Stimulated activated CD4-positive, alpha-beta T cell treated with anti-CD3 and anti-CD28 coated beads, TNF-alpha, amount 100 ng/mL, for 1 hour (primary cell): Measurements from ENCODE around the gene ADIPOR2.
"Not testable (repeated sequence)": the region's sequence is repeated elsewhere in the genome, so short reads cannot be mapped to it uniquely, and the experiment has no call there.

Experiments
- DNase-seq, 3 donors: peaks; one replicate each; pipeline ENCODE4 v3.0.0-alpha.2; 2020; ENCODE audit warnings: low read depth in 3 of 3, low spot score in 1 of 3

Gene ADIPOR2

GRCh38 chr12:1702713-1703112 is 11.8 kb downstream of the ADIPOR2 start:
- no peak for DNase-seq

- no peak for DNase-seq
These were observed 13.2 kb downstream of the ADIPOR2 start for GRCh38 chr12:1703771-1704722.

- no peak for DNase-seq
These were observed 15.1 kb downstream of the ADIPOR2 start for GRCh38 chr12:1705774-1706631.

- no peak for DNase-seq
These were observed 15.7 kb downstream of the ADIPOR2 start for GRCh38 chr12:1706632-1706980.

- no peak for DNase-seq
These were observed 16.2 kb downstream of the ADIPOR2 start for GRCh38 chr12:1707051-1707450.

GRCh38 chr12:1709968-1710367 is 19.1 kb downstream of the ADIPOR2 start:
- DNase-seq, result not testable (repeated sequence)

GRCh38 chr12:1710870-1711269 is 20.0 kb downstream of the ADIPOR2 start:
- not testable (repeated sequence) for DNase-seq

GRCh38 chr12:1711536-1712211 is 20.8 kb downstream of the ADIPOR2 start:
- DNase-seq, result not testable (repeated sequence)

- not testable (repeated sequence) for DNase-seq
These were observed 21.4 kb downstream of the ADIPOR2 start for GRCh38 chr12:1712305-1712704.

GRCh38 chr12:1712852-1713251 is 22.0 kb downstream of the ADIPOR2 start:
- DNase-seq, result not testable (repeated sequence)

GRCh38 chr12:1713783-1714348 is 23.0 kb downstream of the ADIPOR2 start:
- DNase-seq, result not testable (repeated sequence)

- not testable (repeated sequence) for DNase-seq
These were observed 24.6 kb downstream of the ADIPOR2 start for GRCh38 chr12:1715459-1715858.

GRCh38 chr12:1716215-1716862 is 25.5 kb downstream of the ADIPOR2 start:
- DNase-seq, result no peak

GRCh38 chr12:1716911-1717310 is 26.0 kb downstream of the ADIPOR2 start:
- DNase-seq, result no peak

GRCh38 chr12:1719139-1719538 is 28.3 kb downstream of the ADIPOR2 start:
- DNase-seq, result no peak

GRCh38 chr12:1720494-1720893 is 29.6 kb downstream of the ADIPOR2 start:
- DNase-seq, result no peak

GRCh38 chr12:1723721-1724120 is 32.9 kb downstream of the ADIPOR2 start:
- DNase-seq, result no peak

GRCh38 chr12:1724250-1724649 is 33.4 kb downstream of the ADIPOR2 start:
- DNase-seq, result no peak

- no peak for DNase-seq
These were observed 35.9 kb downstream of the ADIPOR2 start for GRCh38 chr12:1726753-1727152.

- no peak for DNase-seq
These were observed 38.0 kb downstream of the ADIPOR2 start for GRCh38 chr12:1728824-1729223.
